HG03066 (cell line): ENCODE results near the gene MACF1.
"Not testable (repeated sequence)": the region's sequence is repeated elsewhere in the genome, so short reads cannot be mapped to it uniquely, and the experiment has no call there.

Source experiments
- ATAC-seq: cut with Tn5 transposase; IDR thresholded peaks from one replicate; pipeline ENCODE4 v1.9.1; 2021; ENCODE audit warnings: low read depth; ENCODE audit not compliant: unreplicated experiment

MACF1 gene

DNA sequence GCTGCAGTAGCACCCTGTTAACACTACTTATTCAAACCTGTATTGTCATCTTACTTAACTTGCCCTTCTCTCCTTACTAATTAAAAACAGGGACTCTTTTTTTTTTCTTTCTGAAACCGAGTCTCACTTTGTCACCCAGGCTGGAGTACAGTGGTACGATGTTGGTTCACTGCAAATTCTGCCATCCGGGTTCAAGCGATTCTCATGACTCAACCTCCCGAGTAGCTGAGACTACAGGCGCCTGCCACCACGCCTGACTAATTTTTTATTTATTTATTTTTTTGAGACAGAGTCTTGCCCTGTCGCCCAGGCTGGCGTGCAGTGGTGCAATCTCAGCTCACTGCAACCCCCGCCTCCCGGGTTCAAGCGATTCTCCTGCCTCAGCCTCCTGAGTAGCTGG, 3.9 kb downstream of the MACF1 start:
- not testable (repeated sequence) for ATAC-seq

DNA sequence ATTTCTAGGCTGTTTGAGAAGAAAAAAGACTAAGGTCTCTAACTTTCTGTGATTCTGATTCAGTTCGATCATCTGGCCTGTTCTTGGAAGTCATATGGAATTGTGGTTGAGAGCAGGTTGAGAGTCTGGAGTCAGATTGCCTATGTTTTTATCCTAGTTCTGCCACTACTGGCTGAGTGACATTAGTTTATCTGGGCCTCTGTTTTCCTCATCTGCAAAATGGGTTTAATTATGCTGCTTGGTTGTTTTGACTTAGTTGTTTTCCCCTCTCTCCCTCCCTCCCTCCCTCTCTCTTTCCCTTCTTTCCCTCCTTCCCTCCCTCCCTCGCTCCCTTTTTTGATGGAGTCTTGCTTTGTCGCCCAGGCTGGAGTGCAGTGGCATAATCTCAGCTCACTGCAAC, 6.2 kb downstream of the MACF1 start:
- no peak for ATAC-seq

DNA sequence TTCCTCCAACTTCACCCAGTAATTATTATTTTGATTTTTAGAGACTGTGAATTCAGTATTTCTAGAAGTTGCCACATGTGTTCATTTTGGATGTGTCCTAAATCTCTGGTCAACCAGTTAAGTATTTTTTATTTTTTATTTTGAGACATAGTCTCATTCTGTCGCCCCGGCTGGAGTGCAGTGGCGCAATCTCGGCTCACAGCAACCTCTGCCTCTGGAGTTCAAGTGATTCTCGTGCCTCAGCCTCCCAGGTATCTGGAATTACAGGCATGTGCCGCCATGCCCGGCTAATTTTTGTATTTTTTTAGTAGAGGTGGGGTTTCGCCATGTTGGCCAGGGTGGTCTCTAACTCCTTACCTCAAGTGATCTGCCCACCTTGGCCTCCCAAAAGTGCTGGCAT, 8.0 kb downstream of the MACF1 start:
- ATAC-seq: no peak

DNA sequence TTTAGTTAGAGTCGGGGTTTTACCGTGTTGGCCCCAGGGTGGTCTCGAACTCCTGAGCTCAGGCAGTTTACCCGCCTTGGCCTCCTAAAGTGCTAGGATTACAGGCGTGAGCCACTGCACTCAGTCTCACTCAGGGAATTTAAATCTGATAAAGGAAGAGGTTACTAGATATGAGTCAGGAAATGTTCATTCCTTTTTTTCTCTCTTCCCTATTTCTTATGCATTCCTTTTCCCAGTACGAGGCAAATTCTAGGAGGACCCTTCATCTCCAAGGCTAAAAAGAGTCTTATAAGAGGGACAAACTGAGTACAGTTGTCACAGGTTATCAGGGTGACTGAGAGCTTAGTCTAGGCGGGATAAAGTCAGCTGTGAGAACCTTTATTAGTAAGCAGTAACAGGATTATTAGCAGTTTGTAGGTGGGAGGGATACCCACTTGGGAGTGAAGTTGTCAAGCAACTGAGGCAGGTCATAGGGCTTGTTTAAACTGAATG, 9.1 kb downstream of the MACF1 start:
- no peak for ATAC-seq

GRCh38 chr1:39214021-39214713, 9.7 kb downstream of the MACF1 start:
- ATAC-seq: no peak

- no peak for ATAC-seq
These were observed 10.2 kb downstream of the MACF1 start for GRCh38 chr1:39214714-39214997.

DNA sequence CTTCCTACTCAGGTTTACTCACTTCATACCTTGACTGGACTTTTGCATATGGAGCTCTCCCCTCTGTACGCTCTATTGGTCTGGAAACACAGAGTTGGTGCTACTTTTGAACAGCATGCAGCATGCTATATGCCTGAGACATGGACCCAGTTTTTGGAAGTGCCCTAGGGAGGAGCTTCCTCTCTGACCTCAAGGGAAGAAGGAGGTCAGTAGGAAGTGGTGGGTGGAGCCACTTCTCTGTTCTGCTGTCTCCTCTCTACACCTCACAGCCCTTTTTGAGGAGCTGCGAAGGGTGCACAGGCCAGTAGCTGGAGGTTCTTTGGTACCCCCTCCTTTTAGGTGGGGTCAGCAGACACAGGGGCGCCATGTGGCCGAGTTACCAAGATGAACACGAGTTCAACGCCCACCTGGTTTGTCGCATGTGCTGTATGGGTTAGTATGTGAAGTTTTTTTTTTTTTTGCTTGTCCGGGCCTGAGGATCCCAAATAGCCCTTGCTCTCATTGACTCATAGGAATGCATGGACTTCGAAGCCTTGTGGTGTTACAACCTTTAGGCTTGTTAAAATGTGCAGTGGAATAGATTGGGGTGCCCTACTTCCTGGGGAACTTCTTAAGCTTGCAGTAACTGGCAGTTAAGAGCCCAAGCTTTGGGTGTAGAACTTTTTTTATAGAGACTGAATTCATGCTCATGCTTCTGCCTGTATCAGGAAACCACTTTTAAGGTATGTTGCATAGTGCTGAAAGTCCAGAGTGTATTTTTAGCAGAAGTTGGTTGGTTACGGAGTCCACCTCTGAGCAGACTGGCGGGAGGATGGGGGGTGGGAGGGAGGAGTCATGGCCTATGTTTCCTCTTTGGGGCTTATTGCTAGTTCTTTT, 10.7 kb downstream of the MACF1 start:
- ATAC-seq: peak; percentile 67

DNA sequence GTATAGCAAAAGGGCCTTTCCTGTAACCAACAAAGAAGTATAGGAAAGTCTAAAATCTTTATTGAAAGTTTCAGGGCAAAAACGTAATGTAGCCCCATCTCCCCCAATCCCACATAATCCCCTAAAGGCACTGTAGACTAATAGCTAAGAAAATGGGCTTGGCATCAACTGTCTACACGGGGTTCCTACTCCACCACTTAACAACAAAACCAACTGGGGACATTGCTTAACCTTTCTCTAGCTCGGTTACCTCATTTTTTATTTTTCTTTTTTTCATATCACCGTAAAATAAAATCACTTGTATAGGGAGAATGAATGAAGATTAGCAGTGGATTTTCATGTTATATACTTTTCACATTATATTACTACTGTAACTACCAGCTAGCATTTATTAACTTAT, 12.3 kb downstream of the MACF1 start:
- ATAC-seq: no peak

- ATAC-seq: no peak
These were observed 16.7 kb downstream of the MACF1 start for GRCh38 chr1:39220891-39221870.

DNA sequence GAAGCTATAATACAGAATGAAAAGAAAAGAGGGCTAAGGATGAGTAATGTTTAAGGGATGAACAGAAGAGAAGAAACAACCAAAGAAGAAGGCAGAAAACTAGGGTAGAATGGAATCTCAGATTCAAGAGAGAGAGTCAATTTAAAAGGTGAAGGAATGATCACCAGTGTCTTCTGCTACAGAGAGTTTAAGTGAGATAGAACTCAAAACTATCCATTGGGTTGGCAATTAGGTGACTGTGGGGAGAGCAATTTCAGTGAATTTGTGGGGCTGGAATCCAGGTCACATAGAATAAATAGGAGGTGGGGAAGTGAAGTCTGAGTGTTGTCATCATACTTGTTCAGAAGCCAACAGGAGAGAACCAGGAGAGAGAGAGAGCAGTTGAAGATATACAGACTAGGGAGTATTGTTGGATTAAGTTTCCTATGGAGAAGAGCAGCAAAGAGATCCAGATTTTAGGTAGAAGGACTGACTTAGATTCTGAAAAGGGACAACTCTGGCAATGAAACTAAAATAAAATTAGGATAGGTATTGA, 19.9 kb downstream of the MACF1 start:
- ATAC-seq: no peak

GRCh38 chr1:39226836-39227235, 22.3 kb downstream of the MACF1 start:
- ATAC-seq: no peak

DNA sequence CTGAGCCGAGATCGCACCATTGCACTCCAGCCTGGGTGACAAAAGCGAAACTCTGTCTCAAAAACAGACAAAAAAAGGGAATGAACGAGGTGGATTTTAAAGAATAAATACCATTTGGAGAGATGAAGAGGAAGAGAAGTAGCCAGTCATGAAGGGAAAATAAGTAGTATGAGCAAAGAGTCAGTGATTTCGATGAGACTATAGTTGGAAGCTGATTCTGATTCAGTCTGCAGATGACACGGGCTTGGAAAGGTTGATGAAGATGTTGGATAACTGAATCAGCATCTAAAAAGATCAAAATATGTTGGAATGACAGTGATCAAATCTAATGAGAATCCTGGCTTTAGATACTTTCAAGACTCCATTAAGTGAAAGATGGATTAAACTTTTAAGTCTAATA, 23.8 kb downstream of the MACF1 start:
- no peak for ATAC-seq

DNA sequence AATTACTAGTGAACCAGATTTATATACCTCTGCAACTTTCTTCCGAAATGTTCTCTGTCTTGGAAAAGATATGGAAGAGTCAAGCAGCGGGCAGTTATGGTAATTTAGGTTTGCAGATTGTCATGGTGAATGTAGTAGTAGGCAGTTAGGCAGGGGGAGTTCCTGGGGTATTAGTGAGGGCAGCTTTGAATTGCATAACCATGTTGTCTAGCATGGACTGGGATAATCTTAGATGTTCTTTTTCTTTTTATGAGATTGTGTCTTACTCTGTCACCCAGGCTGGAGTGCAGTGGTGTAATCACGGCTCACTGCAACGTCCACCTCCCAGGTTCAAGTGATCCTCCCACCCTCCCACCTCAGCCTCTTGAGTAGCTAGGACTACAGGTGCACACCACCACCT, 25.0 kb downstream of the MACF1 start:
- no peak for ATAC-seq

GRCh38 chr1:39230261-39231190, 26.0 kb downstream of the MACF1 start:
- peak; percentile 84 for ATAC-seq

DNA sequence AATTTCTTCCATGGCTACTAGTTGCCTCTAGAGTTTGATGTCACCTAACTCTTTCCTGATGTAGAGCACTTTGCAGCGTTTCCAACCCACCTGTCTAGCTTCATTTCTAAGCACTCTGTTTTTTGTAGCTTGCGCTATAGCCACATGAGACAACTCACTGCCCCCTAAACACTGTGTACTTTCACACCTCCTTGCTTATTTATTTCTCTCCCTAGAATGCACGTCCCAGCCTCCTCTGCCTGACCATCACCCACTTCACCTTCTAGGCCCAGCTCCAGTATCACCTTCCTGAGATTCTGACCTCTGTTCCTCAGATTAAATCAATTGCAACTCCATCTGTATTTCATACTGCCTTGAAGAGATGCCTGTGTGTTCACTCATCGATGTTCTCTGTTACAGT, 32.5 kb downstream of the MACF1 start:
- no peak for ATAC-seq

DNA sequence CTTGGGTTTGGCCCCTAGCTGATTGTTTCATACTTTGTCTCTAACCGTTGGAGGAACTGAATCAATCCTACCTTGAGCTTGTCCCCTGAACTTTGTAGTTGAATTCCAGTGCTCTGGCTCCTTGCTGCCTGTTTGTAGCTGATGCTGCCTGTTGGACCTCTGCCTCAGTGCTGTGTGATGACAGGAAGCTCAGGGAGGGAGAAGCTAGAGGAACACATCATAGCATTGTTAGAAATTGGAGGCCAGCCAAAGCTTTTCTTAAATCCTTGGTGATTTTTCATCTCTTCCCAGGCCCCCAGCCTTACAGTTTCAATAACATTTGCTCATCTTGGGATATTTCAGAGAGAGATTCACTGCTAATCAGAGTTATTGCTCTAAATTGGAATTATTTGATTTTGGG, 34.0 kb downstream of the MACF1 start:
- ATAC-seq: no peak

DNA sequence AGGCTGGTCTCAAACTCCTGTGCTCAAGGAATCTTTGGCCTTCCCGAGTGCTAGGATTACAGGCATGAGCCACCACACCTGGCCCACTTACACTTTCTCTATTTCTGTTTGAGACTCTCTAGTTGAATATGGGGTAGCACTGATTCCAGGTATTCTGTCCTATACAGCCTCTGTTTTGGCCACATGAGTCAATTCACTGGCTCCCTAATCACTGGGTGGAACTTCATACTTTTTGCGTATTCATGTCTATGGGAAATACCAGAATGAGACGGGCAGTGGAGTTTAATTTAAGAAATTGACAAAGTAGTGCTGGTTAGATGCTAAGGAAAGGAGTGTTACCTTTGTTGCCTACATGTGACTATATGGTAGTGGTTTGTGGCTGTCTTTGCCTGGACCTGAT, 35.5 kb downstream of the MACF1 start:
- ATAC-seq: no peak

GRCh38 chr1:39243302-39243701, 38.8 kb downstream of the MACF1 start:
- ATAC-seq: no peak

DNA sequence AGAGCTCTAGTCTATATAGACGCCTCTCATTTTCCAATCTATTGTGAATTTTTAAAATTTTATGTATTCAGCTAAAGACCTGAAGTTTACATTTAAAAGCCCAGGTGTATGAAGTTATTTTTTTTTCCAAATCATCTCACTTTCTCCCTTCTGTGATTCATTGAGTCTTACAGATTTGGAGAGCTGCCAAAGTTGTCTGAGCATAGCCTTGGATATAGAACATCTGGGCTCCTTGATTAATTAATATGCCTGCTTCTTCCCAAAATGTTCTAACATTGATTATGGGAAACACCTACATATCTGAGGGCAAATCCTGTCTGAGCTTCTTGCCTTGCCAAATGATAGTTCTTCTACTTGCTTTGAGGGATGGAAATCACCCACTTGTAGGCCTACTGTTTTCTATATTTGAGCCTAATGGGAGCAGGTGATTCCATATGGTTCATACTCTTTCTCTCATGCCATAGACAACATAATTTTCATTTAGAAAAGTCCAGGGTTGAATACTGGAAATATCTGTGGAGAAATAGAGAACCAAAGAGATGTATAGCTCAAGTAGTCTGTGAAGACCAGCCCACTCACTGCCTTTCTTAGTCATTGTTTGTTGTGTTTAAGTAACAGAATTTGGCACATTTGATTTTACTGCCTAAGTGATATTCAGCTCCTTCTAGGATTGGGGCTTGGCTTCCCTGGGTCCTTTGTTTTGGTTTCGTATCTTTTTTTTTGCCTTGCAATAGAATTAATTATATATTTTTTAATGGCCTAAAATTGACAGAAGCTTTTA, 46.2 kb downstream of the MACF1 start:
- ATAC-seq: no peak
